ENCODE data around the gene ATP5MC2.

DNA sequence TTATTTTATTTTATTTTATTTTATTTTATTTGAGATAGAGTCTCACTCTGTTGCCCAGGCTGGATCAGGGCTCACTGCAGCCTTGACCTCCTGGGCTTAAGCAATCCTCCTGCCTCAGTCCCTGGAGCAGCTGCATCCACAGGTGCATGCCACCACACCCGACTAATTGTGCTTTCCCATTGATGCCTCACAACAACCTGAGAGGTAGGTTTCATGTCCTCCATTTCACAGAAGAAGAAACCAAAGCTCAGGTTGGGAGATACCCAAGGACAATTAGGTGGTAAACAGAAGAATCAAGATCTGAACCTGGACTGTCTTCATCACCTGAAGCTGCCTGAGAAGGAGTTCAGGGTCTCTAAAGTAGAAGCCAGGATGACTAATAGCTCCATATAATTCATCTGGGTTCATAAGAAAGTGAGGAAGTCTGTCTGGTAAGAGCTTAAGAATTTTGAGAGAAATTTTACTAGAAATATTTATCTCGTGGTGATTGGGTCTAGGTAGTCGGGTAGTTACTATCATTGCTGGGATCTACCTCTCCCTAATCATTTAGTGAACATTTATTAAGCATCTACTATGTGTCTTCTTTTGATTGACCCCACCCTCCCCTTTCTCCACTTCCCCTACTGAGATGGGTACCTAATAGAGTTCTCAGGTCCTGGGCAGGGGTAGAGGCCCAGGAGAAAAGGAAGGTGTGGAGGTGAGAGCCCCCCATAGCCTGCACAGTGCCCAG is 23.2 kb upstream of the ATP5MC2 start:
- TF ChIP-seq, protein P1, sequence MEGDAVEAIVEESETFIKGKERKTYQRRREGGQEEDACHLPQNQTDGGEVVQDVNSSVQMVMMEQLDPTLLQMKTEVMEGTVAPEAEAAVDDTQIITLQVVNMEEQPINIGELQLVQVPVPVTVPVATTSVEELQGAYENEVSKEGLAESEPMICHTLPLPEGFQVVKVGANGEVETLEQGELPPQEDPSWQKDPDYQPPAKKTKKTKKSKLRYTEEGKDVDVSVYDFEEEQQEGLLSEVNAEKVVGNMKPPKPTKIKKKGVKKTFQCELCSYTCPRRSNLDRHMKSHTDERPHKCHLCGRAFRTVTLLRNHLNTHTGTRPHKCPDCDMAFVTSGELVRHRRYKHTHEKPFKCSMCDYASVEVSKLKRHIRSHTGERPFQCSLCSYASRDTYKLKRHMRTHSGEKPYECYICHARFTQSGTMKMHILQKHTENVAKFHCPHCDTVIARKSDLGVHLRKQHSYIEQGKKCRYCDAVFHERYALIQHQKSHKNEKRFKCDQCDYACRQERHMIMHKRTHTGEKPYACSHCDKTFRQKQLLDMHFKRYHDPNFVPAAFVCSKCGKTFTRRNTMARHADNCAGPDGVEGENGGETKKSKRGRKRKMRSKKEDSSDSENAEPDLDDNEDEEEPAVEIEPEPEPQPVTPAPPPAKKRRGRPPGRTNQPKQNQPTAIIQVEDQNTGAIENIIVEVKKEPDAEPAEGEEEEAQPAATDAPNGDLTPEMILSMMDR (IDR thresholded peaks at IDR 0.05; ENCODE audit: low read length): no peak
- TF ChIP-seq EZH2 (optimal IDR thresholded peaks at IDR 0.05; ENCODE audit: low read depth, low read length): no peak
- TF ChIP-seq EZH2phosphoT487 (IDR thresholded peaks at IDR 0.05; ENCODE audit: low read length): no peak

Data from MM.1S (cell line).